Skeletal muscle cell (primary cell): ENCODE data around the gene ZNF385B.
A peak's percentile ranks its signal among the peaks of the same experiment; 100 is the strongest.

Experiments used
- DNase-seq: peaks from one replicate; pipeline ENCODE4 v3.0.0-alpha.2; 2010; ENCODE audit warnings: low read depth
- H3K4me3 ChIP-seq: 2 replicates; pipeline ENCODE4 v1.5.1; 2011; ENCODE audit warnings: low read depth, mild to moderate bottlenecking, control low read depth, low read length, moderate library complexity

ZNF385B gene

GRCh38 chr2:179539124-179539511 lies 322.3 kb downstream of the ZNF385B start:
- DNase-seq: no peak

DNA sequence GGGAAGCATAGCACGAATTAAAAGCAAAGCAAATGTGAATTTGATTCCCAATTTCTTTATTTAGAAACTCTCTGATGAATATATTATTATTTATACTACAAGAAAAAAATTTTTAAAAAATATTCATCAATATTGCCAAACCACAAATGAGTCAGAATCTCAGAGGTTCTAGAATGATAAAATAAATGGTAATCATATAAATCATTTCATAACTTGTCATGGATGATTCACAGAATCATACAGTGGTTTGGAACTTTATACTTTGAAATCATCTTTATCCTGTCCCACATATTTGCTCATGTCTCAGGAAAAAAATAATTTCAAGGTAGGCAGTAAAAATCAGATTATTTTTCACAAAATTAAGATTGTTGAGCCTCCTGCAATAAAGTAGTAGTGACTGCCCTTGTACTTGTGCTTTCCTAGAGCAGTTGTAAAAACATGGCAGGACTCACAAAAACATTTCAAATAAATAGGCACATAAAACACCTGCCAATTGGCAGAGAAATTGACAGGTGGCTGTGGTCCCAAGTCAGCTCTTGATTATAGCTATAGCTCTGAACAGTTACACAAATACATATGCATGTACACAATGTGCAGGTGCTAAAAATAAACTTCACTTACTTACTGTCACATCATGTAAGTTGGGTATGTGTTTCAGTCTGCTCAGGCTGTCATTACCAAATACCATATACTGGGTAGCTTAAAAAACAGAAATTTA lies 322.8 kb downstream of the ZNF385B start:
- no peak overlapping the region for H3K4me3 ChIP-seq
- no peak for DNase-seq

More at GRCh38 chr2:179539124-179539511, 322.3 kb downstream of the ZNF385B start:
- no peak overlapping the region for H3K4me3 ChIP-seq

DNA sequence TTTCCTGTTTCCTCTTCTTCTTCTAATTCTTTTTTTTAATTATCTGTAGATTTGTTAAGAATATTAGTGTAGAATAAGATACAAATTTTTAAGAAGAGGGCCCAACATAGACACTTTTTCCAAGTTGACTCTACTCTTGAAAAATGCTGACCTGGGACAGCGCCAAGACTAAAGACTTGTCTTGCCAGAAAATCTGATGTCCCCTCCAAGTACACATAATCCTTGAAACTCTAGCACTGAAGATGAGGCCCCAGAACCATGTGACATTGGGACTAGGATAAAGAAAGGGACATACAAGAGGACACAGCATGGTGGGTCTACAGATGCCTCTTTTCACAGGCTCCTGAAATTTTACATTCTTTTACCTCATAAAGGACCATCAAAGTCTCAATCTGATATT lies 325.2 kb downstream of the ZNF385B start:
- DNase-seq: no peak
- H3K4me3 ChIP-seq: no peak overlapping the region

GRCh38 chr2:179533875-179534274 lies 327.5 kb downstream of the ZNF385B start:
- H3K4me3 ChIP-seq: no peak overlapping the region
- DNase-seq: no peak

- no peak for DNase-seq
- no peak overlapping the region for H3K4me3 ChIP-seq
These were observed 328.5 kb downstream of the ZNF385B start for GRCh38 chr2:179532863-179533278.

- H3K4me3 ChIP-seq: no peak overlapping the region
- DNase-seq: no peak
These were observed 332.8 kb downstream of the ZNF385B start for GRCh38 chr2:179528576-179529069.

- DNase-seq: peak; percentile 25
- H3K4me3 ChIP-seq: no peak overlapping the region
These were observed 336.1 kb downstream of the ZNF385B start for GRCh38 chr2:179525340-179525739.

DNA sequence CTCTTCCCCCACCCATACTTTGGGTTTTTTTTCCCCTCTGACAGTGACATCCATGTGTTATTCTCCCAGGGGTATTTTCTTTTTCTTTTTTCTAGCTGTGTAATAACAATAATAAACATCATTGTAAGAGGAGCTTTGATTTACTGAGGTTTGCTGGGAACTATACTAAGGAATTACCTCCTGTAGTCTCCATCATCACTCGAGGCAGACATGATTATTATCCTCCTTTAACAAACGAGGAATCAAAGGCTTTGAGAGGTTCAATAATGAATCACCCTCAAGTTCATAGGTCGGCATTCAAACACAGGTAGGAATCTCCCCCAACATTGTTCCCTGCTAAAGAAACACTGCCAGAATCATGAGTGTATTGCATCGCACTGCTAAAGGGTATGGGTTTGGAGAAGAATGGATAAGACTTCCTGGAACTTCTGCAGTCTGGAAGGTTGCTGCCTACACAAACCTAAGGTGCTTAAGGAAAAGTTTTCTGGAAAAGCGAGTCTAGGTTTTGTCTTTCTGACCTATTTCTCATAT lies 336.5 kb downstream of the ZNF385B start:
- DNase-seq: no peak
- H3K4me3 ChIP-seq: no peak overlapping the region

DNA sequence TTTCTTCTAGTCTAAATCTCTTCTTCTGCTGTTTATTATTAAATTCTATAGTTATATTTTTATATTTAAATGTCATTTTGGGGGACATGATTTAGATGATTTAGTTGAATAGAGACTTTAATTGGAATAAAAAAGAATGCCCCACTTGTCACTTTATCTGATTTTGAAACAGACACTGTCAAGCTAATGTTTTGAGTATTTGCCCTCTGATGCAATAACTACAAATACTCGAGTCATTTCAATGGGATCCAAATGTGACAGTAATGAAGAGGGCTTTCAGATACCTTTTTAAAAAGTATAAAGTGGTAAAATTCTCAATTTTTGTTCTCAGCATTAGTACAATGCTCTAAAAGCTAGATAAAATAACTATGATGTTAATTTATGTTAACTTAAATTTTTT lies 339.5 kb downstream of the ZNF385B start:
- no peak for DNase-seq

GRCh38 chr2:179518830-179519229 lies 342.6 kb downstream of the ZNF385B start:
- no peak for DNase-seq
- H3K4me3 ChIP-seq: no peak overlapping the region

More for the DNA sequence above, 339.5 kb downstream of the ZNF385B start:
- no peak overlapping the region for H3K4me3 ChIP-seq

DNA sequence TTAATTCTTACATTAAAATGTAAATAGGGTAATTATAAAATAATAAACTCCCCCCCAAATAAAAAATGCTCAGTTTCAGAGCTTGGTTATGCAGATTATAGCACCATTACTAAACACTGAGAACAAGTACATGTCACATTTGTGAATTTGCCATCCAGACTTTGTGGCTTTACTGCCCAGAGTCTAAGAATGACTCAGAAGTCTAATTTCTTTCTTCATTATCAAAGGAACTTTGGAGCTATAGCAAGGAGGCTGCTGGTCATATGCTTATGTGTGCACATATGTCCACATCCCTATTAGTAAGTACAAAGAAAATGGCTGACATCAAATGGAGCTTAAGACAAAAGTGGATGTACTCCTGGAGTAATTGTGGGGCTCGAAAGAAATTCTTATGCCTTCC lies 348.2 kb downstream of the ZNF385B start:
- no peak overlapping the region for H3K4me3 ChIP-seq
- no peak for DNase-seq

DNA sequence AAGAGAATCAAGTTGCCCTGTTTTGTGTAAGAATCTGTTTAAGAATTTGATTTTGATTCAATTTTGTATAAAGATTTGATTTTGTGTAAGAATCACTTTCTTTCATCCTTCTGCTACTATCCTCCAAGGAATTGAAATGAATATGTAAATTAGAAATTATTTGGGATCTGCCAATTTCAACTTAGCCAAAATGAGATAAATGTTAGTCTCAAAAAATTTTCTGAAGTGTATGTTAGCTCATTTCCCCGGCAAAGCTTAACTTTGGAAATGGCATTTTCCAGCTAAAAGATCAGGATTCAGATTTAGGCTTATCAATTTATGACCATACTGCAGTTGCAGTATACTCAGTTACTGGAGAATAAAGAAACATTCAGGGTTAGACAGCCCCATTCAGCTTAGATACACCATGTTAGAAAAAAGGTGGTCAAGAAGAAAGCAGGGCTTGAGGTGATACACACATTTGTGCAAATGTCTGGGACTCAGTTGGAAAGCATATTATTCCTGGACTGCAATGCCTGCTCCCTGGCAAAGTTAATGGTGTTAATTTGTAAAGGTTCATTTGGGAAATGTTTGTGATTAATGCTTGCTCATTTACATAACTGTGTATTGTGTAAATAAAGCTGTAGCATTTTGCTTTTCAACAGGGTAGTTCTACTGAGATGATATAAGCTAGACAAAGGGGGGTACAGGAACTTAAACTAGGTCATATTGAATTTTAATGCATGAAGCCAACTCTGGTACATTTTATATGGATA lies 349.0 kb downstream of the ZNF385B start:
- no peak overlapping the region for H3K4me3 ChIP-seq
- DNase-seq: no peak

- H3K4me3 ChIP-seq: no peak overlapping the region
- DNase-seq: no peak
These were observed 350.2 kb downstream of the ZNF385B start for GRCh38 chr2:179511105-179511789.

- no peak for DNase-seq
These were observed 366.1 kb downstream of the ZNF385B start for GRCh38 chr2:179495315-179495714.

DNA sequence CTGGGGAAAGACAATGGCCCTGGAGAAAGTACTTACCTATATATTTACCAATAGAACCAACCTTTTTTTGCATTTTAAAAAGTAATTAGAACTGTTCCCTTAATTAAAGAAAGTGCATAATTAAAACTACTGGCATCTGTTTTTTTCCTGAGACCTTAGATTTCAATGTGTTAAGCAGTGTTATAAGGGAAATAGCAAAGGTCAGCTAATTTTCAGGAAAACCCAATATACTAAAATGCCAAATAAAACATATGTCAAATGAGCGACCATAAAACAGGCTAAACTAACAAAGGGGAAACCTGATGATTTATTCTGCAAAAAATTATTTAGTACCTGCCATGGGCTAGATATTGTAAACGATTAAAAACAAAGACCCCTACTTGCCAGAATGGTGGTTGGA lies 372.8 kb downstream of the ZNF385B start:
- no peak overlapping the region for H3K4me3 ChIP-seq
- DNase-seq: no peak

More at GRCh38 chr2:179495315-179495714, 366.1 kb downstream of the ZNF385B start:
- H3K4me3 ChIP-seq: no peak overlapping the region

DNA sequence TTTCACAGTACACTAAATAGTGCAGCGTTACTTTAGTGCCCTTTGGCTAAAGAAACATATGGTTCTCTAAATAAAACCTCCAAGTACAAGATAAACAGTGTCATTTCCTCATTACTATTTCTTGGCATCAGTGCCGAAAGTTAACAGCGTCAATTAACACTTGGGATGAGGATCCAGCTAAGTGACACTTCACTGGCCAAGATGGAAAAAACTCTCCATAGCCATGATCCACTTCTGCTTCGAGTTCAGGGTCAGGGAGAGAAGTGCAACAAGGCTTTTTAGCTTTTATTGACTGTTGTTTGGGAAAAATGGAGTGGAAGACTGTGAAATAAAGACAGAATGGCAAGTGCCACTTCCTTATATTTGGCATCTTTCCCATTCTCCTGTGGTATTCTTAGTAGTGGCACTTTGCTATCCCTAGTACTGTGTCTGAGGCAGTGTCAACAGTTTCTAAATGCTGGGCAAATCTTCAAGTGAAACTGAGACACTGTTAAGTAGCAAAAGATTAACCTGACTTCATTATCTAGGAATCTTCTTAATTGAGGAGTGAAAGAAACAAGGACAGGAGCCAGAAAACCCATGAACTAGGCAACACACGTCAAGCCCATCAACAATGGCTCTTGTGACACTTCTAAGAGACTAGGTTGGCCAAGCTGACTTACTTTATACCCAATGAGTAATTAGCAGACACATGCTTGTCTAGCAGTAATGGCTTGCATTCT lies 374.2 kb downstream of the ZNF385B start:
- no peak overlapping the region for H3K4me3 ChIP-seq
- DNase-seq: no peak

GRCh38 chr2:179483131-179483530 lies 378.3 kb downstream of the ZNF385B start:
- DNase-seq: no peak
- H3K4me3 ChIP-seq: no peak overlapping the region

- H3K4me3 ChIP-seq: no peak overlapping the region
- DNase-seq: no peak
These were observed 381.5 kb downstream of the ZNF385B start for GRCh38 chr2:179479947-179480346.

GRCh38 chr2:179478771-179479170 lies 382.6 kb downstream of the ZNF385B start:
- no peak overlapping the region for H3K4me3 ChIP-seq
- no peak for DNase-seq
